GM18867 (cell line): ENCODE measurements around the gene SLC25A27.

Experiments used
- ATAC-seq: cut with Tn5 transposase; IDR thresholded peaks from one replicate; pipeline ENCODE4 v1.9.1; 2021; ENCODE audit warnings: mild to moderate bottlenecking, moderate library complexity; ENCODE audit not compliant: unreplicated experiment

SLC25A27 gene

DNA sequence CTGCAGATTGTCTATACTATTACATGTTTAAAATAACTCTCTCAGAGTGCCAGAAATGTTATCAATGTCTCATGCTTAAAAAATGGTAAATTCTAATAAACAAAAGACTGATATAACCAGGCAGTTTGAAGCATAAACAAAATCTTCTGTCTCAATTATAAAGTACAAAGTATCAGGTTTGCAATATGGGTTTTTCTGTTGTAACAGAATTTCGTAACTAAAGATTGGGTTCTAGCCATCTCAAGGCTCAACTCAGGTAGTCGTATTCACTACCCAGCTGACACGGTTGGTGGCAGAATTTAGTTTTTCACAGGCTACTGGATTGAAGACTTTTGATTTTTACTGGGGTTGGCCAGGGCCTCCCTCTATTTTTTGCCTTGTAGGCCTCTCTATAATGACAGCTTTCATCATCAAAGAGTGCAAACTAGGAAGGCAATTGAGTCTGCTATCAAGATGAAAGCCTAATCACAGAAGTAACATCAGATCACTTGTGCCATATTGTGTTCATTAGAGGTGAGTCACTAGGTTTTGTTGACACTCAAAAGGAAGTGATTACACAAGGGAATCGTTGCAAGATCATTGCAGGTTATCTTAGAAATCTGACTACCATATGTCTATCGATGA, 3.8 kb upstream of the SLC25A27 start:
- ATAC-seq, result no peak

DNA sequence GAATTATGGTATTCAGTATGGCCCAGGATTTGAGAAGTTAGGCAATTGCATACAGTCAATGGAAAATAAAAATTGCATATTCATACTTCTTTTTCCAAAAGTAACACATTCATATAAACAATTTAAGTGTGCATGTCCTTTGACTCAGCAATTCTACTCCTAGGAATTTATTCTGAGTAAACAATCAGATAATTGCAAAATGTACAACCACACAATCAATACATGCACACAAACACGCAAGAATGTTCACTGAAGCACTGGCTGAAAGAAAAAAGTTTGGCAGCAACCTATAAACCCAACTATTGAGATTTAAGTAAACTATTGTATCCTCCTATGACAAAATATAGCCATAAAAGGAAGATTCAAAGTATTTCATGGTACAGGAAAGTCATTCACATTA, 1.8 kb upstream of the SLC25A27 start:
- no peak for ATAC-seq

DNA sequence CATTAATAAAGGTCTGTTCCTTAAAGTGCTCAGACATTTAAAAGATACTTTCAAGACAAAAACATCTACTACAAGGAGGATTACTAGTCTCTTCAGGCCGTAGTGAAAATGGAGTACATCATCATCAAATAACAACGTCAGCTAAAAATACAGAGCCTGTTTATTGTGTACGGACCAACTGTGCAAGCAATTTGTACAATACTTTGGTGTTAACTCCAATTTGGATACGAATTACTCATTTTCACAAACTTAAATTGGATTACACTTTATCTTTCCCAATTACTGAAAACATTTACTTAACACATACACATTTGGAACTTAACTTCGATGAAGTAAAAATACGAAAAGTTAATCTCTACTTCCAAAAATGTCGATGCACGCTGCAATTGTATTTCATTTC, 959 bp upstream of the SLC25A27 start:
- no peak for ATAC-seq

DNA sequence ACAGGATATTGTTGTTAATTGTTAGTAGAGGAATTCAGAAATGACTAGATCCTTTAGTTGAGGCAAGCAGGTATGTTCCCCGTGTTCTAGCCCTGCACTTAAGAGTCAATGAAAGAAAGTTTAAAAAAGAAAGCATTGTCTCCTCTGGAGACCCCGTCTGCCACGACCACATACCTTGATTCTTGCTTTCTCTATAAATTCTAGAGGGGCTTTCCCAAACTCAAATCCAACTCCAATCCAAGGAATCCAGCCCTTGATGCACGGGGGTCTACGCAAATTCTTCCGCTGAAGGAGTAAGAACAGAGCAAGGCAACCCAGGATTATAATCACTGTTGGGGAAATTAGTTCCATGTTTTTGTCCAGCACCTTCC, 558 bp upstream of the SLC25A27 start:
- no peak for ATAC-seq

DNA sequence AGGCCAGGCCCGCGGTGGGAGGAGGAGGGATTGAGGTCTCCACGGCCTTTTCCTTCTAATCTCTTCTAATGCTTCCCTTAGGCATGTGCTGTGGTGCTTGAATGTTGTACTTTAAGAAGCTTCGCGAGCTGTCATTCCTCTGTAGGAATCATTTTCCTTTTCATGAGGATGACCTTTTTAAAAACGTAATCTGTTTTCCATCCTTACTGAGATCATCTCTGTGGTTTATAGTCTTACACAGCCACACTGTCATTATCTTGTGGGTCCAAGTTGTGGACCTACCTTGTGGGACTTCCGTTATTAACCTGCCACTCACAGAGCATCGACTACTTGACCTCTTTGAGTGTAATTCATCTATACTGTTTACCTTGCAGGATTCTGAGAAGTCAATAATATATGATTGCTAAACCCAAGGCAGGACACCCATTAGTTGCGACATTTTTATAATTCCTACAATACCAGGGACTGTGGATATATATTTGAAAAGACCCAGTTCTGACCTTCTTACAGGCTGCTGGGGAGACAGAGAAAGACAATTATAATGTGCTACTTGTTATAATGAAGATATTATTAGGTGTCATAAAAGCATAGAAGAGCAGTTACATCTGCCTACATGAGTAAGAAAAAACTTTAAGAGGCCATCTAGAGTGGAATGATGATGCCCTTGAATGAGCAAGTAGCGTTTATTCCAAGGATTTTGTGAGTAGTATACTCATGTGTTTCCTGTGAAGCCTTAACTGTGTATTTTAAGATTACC, 842 bp downstream of the SLC25A27 start:
- ATAC-seq, result no peak

DNA sequence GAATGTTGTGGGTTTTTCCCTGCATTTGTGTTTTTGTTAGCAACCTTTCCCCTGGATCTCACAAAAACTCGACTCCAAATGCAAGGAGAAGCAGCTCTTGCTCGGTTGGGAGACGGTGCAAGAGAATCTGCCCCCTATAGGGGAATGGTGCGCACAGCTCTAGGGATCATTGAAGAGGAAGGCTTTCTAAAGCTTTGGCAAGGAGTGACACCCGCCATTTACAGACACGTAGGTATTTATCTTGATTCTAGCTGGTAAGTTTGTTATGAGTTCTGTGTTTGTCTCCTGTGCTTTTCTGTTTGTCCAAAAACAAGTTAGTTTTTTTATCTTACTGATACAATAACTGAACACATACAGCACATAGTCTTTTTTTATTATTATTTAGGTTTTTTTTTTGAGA, 3.0 kb downstream of the SLC25A27 start:
- no peak for ATAC-seq

DNA sequence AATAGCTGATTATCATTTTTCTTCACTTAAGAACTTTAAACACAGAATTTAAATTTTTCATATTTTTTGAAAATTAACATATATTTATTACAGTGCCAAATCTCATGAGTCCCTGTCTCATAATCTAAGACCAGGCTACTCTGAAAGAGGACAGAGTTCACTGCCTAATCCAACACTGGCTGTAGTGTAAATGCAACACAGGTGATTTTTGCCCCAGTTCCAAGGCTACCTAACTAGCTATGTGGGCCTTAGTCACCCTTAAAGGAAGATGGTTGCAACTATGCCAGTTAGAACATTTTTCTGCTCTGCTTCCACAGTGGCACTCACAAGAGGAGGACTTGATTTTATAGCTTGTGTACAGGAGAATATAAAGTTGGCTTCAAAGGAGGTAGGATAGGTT, 4.9 kb downstream of the SLC25A27 start:
- ATAC-seq, result no peak

DNA sequence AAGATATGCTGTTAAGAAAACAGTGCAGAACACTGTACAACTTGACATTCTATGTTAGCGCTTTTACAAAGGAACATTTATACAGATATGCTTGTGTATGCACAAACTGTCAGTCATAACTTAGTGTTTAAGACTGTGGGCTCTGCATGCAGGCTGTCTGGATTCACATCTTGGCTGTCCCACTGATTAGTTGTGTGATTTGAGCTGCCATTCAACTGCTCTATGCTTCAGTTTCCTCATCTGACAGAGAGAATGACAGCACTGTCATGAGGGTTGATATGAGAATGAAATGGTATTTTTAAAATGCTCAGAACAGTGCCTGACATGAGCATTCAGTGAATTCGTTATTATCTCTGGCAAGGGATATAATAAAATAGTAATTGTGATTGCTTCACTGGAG, 8.7 kb downstream of the SLC25A27 start:
- no peak for ATAC-seq

DNA sequence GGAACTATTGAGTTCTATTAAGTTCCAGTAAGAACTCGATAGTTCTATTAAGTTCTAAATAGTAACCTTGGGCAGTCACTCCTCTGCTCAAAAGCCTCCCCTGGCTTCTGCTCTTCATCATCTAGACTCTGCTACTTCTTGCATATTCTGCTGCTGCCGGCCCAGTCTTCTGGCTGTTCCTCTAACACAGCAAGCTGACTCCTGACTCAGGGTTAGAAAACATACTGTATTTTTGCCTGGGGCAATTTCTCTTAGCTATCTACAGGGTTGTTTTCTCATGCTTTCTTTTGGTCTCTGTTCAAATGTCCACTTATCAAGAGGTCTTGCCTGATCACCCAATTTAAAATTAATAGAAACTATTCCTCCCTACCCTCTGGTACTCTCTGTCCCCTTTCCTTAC, 14.6 kb downstream of the SLC25A27 start:
- no peak for ATAC-seq

DNA sequence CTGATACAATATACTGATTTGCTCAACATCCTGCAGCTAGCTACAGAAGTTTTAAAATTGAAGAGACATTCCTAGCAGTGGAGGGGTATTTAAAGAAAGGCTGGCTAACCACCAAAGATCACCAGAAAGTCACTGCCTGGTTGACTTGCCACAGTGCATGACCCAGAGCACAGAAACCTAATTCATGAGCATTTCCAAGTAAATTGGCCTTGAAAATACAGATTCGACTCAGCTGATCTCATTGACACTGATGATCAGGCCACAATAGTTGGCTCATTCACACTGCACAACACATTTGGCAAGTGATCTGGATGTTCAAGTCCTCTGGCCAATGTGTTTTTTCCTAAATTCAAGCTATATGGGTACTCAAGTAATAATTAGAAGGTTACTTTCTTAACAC, 21.6 kb downstream of the SLC25A27 start:
- ATAC-seq, result no peak

DNA sequence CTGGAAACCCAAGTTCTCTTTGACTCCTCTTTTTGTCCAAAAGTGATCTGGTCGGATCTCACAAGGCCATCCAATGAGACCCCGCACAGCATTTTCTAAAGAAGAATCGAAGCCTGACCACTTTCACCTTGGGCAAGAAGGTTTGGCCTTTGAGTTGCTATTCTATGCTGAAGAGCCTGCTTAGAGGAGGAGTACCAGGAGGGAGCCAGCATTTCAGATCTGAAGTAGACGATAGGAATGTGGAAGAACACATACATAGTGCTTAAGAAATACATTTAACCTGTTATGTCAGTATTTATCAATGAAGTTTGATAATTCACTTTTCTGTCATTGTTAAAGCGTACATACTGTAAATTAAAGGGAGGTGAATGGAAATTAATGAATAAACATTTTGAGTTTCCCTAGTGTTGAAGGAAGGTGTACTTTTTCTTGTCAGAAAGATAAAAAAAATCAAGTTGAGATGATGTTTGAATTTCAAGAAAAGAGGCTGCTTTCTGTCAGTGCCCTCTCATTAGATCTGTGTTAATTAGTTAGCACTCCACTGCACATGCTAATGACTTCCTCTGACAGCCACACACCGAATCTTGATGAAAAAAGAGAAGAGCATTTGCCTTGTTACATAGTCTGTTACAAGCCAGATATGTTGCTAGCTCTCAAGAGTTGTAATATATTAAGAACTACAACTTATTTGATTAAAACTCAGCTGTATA, 24.0 kb downstream of the SLC25A27 start:
- peak; percentile 35 for ATAC-seq

DNA sequence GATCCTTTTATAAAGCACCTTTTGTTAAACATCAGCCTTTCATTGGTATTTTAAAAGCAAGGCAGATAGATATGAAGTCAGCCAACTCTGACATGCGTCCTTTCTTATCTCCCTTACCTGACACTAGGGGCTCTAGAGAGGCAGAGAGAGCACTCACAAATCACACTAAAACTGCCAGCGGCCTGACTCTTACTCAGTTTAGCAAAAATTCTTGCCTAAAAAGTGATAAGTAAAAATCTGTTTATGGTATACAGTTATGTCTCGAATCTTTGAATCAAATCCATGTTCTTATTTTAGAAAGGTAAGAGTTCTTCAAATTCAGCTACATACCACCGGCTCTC, 24.5 kb downstream of the SLC25A27 start:
- peak; percentile 68 for ATAC-seq

DNA sequence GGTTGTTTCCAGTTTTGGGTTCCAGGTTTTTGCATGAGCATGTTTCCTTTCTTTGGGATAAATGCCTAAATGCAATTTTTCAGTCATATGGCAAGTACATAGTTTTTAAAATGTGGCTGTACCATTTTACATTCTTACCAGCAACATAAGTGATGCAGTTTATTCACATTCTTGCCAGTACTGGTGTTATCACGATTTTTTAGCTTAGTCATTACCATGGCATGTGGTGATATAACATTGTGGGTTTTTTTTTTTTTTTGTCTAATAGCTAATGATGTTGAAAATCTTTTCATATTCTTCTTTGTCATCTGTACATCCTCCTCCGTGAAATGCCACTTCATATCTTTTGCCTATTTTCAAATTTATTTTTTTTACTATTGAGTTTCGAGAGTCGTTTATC, 32.0 kb downstream of the SLC25A27 start:
- no peak for ATAC-seq

DNA sequence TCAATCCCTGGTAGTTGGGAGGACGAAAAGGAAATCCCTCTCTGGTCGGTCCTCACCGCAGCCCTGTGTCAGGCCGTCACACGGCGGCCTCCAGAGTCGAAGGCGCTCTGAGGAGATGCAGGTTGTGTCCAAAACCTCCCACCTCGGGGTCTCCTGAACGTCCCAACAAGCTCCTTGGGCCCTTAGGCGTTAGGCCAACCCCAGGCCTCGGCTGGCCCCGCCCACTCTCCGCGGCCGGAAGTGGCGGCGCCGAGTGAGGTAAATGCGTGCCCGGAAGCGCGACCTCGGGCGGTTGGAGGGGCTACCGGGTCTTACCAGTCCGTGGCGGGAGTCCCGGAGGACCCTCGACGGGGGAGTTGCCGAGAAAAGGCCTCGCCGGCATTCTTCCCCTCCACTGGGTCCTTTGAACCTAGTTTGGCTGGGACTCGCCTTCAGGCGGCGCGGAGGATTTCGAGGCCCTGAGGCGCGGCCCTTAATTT, 34.9 kb downstream of the SLC25A27 start, which contains the start of gene TDRD6:
TDRD6 (plus strand) TSS at position 267 of the 479 bp plus-strand sequence. CDS start 244 bp downstream, outside the sequence.
- no peak for ATAC-seq

DNA sequence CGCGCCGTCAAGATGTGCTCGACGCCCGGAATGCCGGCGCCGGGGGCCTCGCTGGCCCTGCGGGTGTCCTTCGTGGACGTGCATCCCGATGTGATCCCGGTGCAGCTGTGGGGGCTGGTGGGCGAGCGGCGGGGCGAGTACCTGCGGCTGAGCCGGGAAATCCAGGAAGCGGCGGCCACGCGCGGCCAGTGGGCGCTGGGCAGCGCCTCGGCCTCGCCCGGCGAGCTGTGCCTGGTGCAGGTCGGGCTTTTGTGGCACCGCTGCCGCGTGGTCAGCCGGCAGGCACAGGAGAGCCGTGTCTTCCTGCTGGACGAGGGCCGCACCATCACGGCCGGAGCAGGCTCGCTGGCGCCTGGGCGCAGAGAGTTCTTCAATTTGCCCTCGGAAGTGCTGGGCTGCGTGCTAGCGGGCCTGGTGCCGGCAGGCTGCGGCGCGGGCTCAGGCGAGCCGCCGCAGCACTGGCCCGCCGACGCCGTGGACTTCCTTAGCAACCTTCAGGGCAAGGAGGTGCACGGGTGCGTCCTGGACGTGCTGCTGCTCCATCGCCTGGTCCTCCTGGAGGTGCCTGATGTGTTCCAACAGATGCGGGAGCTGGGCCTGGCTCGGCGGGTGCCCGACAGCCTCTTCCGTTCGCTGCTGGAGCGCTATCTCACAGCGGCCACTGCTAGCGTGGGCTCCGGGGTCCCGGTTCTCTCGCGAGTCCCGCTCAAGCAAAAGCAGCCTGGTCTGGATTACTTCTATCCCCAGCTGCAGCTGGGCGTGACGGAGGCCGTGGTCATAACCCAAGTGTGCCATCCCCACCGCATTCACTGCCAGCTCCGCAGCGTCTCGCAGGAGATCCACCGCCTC, 35.6 kb downstream of the SLC25A27 start:
- ATAC-seq, result no peak

DNA sequence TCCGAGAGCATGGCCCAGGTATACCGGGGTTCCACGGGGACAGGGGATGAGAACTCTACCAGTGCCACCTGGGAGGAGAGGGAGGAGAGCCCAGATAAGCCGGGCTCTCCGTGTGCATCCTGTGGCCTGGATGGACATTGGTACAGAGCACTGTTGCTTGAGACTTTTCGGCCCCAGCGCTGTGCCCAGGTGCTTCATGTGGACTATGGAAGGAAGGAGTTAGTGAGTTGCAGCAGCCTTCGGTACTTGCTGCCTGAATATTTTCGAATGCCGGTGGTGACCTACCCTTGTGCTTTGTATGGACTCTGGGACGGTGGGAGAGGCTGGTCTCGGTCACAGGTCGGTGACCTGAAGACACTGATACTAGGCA, 36.2 kb downstream of the SLC25A27 start:
- ATAC-seq, result no peak

DNA sequence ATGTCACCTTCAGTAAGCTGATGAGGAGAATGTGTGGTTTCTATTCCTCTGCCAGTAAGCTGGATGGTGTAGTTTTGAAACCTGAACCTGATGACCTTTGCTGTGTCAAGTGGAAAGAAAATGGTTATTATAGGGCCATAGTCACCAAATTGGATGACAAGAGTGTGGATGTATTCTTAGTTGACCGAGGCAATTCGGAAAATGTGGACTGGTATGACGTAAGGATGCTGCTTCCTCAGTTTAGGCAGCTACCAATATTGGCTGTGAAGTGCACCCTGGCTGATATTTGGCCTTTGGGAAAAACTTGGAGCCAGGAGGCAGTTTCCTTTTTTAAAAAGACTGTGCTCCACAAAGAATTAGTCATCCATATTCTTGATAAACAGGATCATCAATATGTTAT, 36.9 kb downstream of the SLC25A27 start:
- no peak for ATAC-seq

DNA sequence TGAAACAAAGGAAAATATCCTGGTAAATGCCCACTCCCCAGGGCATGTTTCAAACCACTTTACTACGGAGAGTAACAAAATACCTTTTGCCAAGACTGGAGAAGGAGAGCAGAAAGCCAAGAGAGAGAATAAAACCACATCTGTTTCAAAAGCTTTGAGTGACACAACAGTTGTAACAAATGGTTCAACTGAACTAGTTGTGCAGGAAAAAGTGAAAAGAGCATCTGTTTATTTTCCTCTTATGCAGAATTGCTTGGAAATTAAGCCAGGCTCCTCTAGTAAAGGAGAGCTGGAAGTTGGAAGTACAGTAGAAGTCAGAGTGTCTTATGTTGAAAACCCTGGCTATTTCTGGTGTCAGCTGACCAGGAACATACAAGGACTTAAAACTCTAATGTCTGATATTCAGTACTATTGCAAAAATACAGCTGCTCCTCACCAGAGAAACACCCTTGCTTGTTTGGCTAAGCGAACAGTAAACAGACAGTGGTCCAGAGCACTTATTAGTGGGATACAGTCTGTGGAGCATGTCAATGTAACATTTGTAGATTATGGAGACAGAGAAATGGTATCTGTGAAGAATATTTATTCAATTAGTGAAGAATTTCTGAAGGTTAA, 37.5 kb downstream of the SLC25A27 start:
- ATAC-seq, result no peak

DNA sequence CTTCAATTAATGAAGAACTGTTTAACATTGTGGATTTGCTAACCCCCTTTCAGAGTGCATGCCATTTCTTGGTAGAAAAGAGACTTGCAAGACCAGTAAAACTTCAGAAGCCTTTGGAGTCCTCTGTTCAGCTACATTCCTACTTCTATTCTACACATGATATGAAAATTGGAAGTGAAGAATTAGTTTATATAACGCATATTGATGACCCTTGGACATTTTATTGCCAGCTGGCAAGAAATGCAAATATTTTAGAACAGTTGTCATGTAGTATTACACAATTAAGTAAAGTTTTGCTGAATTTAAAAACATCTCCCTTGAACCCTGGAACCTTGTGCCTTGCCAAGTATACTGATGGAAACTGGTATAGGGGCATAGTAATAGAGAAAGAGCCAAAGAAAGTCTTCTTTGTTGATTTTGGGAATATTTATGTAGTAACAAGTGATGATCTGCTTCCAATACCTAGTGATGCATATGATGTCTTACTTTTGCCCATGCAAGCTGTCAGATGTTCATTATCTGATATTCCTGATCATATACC, 38.2 kb downstream of the SLC25A27 start:
- ATAC-seq, result no peak

DNA sequence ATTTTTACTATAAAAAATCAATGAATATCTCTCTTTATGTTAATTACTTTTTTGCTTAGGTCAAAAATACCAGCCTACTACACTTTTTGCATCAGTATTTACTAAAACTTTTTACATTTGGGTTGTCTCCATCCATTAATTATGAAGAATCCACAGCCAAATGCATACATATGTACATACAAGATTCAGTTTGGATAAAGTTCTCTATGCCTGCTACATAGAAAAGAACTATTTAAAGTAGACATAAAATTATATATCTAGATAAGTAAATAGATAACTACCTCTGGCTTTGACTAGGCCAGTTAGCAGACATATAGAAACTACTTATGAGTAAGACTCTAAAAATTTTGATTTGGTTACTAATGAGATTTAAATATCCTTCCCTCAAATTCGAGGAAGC, 47.2 kb downstream of the SLC25A27 start:
- no peak for ATAC-seq

DNA sequence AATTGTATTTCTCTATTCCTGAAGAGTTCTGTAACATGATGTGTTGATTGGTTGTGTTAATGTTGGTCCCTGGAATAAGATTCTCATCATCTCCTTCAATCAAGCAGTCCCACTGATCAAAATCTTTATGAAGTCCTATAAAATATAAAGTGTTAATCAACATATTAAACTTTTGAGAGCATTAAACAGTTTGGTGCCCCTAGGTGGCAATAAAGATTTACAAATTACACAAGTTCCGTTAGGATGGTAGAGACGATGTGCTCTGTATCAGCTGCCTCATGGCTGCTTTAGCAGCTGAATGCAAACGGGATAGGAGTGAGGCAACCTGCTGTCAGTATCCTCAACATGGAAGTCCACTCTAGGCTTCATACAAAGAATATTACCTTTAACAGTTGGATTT, 51.8 kb downstream of the SLC25A27 start:
- no peak for ATAC-seq
